ENCODE data around the gene GDF10.

Gene GDF10

DNA sequence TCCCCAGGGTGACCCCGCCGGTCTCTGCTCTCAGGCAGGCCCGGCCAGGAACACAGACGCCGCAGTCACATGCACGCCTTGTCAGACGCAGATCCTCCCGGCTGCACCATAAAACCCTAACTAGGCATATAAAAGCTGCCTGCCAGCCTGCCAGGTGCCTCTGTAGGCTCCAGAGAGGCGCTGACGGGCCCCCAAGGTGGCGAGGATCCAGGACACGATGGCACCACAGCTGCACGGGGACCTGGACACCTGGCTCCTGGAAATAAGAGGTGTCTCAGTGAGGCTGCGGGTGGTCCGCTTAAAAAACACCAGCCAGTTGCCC, 21.9 kb upstream of the GDF10 start (continued):
- TF ChIP-seq TSHZ2 (CRISPR knock-in tag; IDR thresholded peaks at IDR 0.05) (no peak), ZNF8 (CRISPR knock-in tag; IDR thresholded peaks at IDR 0.05) (no peak), ZNF565 (CRISPR knock-in tag; conservative IDR thresholded peaks at IDR 0.05; ENCODE audit: low read depth) (no peak), BACH2 (CRISPR knock-in tag; IDR thresholded peaks at IDR 0.05; ENCODE audit: borderline replicate concordance) (no peak)
- TF ChIP-seq, protein P1, sequence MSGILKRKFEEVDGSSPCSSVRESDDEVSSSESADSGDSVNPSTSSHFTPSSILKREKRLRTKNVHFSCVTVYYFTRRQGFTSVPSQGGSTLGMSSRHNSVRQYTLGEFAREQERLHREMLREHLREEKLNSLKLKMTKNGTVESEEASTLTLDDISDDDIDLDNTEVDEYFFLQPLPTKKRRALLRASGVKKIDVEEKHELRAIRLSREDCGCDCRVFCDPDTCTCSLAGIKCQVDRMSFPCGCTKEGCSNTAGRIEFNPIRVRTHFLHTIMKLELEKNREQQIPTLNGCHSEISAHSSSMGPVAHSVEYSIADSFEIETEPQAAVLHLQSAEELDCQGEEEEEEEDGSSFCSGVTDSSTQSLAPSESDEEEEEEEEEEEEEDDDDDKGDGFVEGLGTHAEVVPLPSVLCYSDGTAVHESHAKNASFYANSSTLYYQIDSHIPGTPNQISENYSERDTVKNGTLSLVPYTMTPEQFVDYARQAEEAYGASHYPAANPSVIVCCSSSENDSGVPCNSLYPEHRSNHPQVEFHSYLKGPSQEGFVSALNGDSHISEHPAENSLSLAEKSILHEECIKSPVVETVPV (CRISPR knock-in tag; IDR thresholded peaks at IDR 0.05) = no peak

- TF ChIP-seq ZFP3 (CRISPR knock-in tag; IDR thresholded peaks at IDR 0.05) (no peak), GLIS3 (CRISPR knock-in tag; IDR thresholded peaks at IDR 0.05) (no peak), ESRRG (CRISPR knock-in tag; IDR thresholded peaks at IDR 0.05) (no peak), BACH2 (CRISPR knock-in tag; IDR thresholded peaks at IDR 0.05; ENCODE audit: borderline replicate concordance) (no peak), CREB5 (CRISPR knock-in tag; IDR thresholded peaks at IDR 0.05; ENCODE audit: low read depth) (no peak), PPARA (CRISPR knock-in tag; IDR thresholded peaks at IDR 0.05; ENCODE audit: borderline replicate concordance) (no peak), ZNF8 (CRISPR knock-in tag; IDR thresholded peaks at IDR 0.05) (no peak), ZNF70 (CRISPR knock-in tag; IDR thresholded peaks at IDR 0.05) (no peak), ISL1 (CRISPR knock-in tag; IDR thresholded peaks at IDR 0.05) (no peak), ZC3H10 (CRISPR knock-in tag; IDR thresholded peaks at IDR 0.05) (no peak), OSR1 (CRISPR knock-in tag; IDR thresholded peaks at IDR 0.05) (no peak), CSDC2 (CRISPR knock-in tag; IDR thresholded peaks at IDR 0.05) (no peak), TSHZ2 (CRISPR knock-in tag; IDR thresholded peaks at IDR 0.05) (no peak), TCF4 (CRISPR knock-in tag; IDR thresholded peaks at IDR 0.05; ENCODE audit: borderline replicate concordance) (no peak)
- TF ChIP-seq, protein P2, sequence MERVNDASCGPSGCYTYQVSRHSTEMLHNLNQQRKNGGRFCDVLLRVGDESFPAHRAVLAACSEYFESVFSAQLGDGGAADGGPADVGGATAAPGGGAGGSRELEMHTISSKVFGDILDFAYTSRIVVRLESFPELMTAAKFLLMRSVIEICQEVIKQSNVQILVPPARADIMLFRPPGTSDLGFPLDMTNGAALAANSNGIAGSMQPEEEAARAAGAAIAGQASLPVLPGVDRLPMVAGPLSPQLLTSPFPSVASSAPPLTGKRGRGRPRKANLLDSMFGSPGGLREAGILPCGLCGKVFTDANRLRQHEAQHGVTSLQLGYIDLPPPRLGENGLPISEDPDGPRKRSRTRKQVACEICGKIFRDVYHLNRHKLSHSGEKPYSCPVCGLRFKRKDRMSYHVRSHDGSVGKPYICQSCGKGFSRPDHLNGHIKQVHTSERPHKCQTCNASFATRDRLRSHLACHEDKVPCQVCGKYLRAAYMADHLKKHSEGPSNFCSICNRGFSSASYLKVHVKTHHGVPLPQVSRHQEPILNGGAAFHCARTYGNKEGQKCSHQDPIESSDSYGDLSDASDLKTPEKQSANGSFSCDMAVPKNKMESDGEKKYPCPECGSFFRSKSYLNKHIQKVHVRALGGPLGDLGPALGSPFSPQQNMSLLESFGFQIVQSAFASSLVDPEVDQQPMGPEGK (CRISPR knock-in tag; IDR thresholded peaks at IDR 0.05; ENCODE audit: borderline replicate concordance) = no peak
- TF ChIP-seq, protein P1 (CRISPR knock-in tag; IDR thresholded peaks at IDR 0.05) = no peak
- no peak for ATAC-seq
Measured at GRCh38 chr10:47278720-47279119, 21.3 kb upstream of the GDF10 start.

- no peak for ATAC-seq
- TF ChIP-seq ARNTL (CRISPR knock-in tag; IDR thresholded peaks at IDR 0.05; ENCODE audit: borderline replicate concordance, low read depth) = no peak
- no peak for TF ChIP-seq ESRRG (CRISPR knock-in tag; IDR thresholded peaks at IDR 0.05)
- no peak for TF ChIP-seq POU6F1 (CRISPR knock-in tag; IDR thresholded peaks at IDR 0.05; ENCODE audit: borderline replicate concordance, low read depth)
- TF ChIP-seq, protein P2 (CRISPR knock-in tag; IDR thresholded peaks at IDR 0.05; ENCODE audit: borderline replicate concordance) = no peak
- TF ChIP-seq SNAI2 (CRISPR knock-in tag; IDR thresholded peaks at IDR 0.05) = no peak
Measured at GRCh38 chr10:47279276-47279675, 20.7 kb upstream of the GDF10 start.
